Mucosa of descending colon (tissue), 3 donors: Measurements from ENCODE around the gene PHF21A. TPM values are rescaled to one million over a fixed set of nuclear protein-coding genes. Genes with fewer than 3 reads are reported as not detected.
A peak's percentile ranks its signal among the peaks of the same experiment; 100 is the strongest.
"Not testable (repeated sequence)": the region's sequence is repeated elsewhere in the genome, so short reads cannot be mapped to it uniquely, and the experiment has no call there.

Source experiments
- ATAC-seq: fragments of 200-7000 bp; cut with Tn5 transposase; one replicate; pipeline ENCODE4 v1.9.1; 2020; ENCODE audit warnings: mild to moderate bottlenecking, moderate library complexity
- DNase-seq, 3 donors: peaks; one replicate each; pipeline ENCODE4 v3.0.0-alpha.2; 2020
- H3K36me3 ChIP-seq: fragments of 200-600 bp; one replicate; pipeline ENCODE4 v1.8.0; 2021; ENCODE audit warnings: low read depth, mild to moderate bottlenecking
- H3K4me1 ChIP-seq: fragments of 200-600 bp; one replicate; pipeline ENCODE4 v1.8.0; 2021; ENCODE audit warnings: low read depth, mild to moderate bottlenecking
- H3K4me3 ChIP-seq: fragments of 200-600 bp; one replicate; pipeline ENCODE4 v1.8.0; 2021; ENCODE audit warnings: mild to moderate bottlenecking
- H3K9me3 ChIP-seq: fragments of 200-600 bp; one replicate; pipeline ENCODE4 v1.8.0; 2021; ENCODE audit warnings: mild to moderate bottlenecking
- intact Hi-C, 2 donors: fragments of 100-400 bp; cut with DNase I in 1 of 2; cut with micrococcal nuclease in 1 of 2; formaldehyde crosslinking; loops; one replicate each; pipeline versions ENCODE4 v1.11.0 to v1.11.1; 2022; cut with DNase I, micrococcal nuclease
- total RNA-seq, 3 donors: library from RNA; stranded (reverse); fragmentation: NEBNext Ultra II Directional in 2 of 3; extraction: Animal tissue kit (Norgen Biotek cat#: 25700) in 2 of 3; gene quantifications; one replicate each; pipeline versions ENCODE4 v1.2.1 to v1.2.4, GENCODE V29; 2021 to 2023
- TF ChIP-seq, protein P1 (sequence below): fragments of 200-600 bp; IDR thresholded peaks from one replicate; pipeline ENCODE4 v1.8.0; 2022; ENCODE audit warnings: antibody characterized with exemption, mild to moderate bottlenecking
- donor health status: DM: no; HTN: no; CAD: no; lungs with moderate emphysema.
- donor health status: DM: no; HTN: no; CAD: no.
- donor health status: DM: no; HTN: yes; CAD: no.

Gene PHF21A
- total RNA-seq, 3 donors from 2014 or later: 20.3 to 78.1 (median 23.3) TPM

DNA sequence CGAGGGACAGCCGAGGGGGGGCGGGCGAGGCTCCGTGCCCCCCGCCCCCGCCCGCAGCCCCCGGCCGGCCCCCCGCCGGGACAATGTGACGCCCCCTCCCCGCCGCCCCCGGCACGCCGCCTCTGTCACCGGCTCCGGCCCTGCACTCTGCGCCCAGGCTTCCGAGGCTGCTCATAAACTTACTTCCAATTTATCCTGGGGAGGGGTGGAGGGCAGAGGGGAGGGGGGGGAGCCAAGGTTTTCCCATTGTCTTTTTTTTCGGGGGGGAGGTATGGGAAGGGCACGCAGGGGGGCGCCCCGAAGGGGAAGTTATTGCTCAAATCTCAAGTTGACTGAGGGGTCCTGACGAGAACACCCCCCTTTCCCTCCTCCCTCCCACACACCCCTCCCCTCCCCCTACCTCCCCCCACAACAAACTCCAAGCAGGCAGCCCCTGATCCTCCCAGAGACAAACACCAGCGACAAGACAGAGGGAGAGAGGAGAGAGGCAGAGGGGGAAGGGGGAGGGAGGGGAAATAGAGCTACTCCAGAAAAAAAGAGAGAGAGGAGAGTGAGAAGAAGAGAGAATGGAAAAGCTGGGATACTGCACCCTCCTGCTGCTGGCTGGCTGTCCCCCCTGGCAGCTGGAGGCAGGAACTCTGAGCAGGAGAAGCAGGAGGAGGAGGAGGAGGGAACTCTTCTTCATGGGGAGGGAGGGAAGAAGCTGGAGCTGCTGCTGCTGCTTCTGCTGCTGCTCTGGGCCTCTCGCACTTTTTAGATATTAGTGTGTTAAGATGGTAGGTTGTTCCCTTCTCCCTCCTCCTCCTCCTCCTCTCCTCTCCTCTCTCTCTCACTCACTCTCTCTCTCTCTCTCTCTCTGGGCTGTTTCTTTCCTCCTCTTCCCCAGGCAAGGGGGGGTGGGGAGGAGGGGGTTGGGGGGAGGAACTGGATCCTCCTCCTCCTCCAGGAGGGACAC is 631 bp downstream of the PHF21A start:
- H3K4me1 ChIP-seq: no peaks in the 10 kb centered on the region
- H3K9me3 ChIP-seq: no peaks in the 10 kb centered on the region
- peak overlapping the region; percentile 30 for H3K4me3 ChIP-seq
- H3K36me3 ChIP-seq: no peaks in the 10 kb centered on the region
- peak; percentile 63 to 67 (median 64) for DNase-seq
- intact Hi-C loops: no loop called here
- TF ChIP-seq, protein P1, sequence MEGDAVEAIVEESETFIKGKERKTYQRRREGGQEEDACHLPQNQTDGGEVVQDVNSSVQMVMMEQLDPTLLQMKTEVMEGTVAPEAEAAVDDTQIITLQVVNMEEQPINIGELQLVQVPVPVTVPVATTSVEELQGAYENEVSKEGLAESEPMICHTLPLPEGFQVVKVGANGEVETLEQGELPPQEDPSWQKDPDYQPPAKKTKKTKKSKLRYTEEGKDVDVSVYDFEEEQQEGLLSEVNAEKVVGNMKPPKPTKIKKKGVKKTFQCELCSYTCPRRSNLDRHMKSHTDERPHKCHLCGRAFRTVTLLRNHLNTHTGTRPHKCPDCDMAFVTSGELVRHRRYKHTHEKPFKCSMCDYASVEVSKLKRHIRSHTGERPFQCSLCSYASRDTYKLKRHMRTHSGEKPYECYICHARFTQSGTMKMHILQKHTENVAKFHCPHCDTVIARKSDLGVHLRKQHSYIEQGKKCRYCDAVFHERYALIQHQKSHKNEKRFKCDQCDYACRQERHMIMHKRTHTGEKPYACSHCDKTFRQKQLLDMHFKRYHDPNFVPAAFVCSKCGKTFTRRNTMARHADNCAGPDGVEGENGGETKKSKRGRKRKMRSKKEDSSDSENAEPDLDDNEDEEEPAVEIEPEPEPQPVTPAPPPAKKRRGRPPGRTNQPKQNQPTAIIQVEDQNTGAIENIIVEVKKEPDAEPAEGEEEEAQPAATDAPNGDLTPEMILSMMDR: no peak
- peak; percentile 58 for ATAC-seq

DNA sequence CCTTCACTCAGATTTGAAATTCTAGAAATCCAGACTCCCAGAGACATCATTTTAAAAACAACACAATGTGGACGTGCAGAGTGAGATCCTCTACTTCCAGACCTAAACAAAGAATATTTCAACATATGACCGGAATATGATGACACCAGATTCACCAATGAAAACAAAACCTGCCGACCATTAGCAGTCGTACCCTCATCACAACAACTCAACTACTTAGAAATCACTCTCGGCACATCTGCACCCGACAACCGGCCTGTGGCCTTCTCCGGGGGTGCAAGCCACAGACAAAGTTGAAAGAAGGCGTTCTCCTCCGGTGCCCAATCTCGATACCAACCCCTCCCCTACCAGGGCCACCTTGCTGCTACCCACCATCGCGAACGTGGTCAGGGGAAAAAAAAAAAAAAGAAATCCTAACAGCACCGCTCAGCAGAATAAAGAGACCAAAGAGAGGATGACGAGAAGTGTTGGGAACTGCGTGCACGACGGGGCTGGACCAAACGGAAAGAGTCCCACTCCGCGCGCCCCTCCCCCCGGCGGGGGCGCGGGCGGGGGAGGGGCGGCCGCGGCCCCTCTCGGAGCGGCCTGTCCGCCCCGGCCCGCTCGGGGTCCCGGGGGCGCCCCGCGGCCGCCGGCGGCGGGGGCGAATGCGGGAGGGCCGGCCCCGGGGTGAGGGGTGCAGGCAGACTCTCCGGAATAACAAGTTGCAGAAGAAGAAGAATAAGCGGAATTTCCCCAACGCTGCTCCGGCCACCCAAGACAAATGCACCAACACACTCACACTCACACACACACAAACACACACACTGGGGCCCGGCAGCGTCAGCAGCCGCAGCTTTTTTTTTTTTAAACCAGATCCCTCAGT is 1.7 kb downstream of the PHF21A start:
- intact Hi-C loops: no loop called here
- H3K36me3 ChIP-seq: no peaks in the 10 kb centered on the region
- H3K4me3 ChIP-seq: peak overlapping the region; percentile 30
- no peaks in the 10 kb centered on the region for H3K9me3 ChIP-seq
- H3K4me1 ChIP-seq: no peaks in the 10 kb centered on the region
- ATAC-seq (no peak), DNase-seq (peak; percentile 62 to 68 (median 66))
- TF ChIP-seq, protein P1: no peak

DNA sequence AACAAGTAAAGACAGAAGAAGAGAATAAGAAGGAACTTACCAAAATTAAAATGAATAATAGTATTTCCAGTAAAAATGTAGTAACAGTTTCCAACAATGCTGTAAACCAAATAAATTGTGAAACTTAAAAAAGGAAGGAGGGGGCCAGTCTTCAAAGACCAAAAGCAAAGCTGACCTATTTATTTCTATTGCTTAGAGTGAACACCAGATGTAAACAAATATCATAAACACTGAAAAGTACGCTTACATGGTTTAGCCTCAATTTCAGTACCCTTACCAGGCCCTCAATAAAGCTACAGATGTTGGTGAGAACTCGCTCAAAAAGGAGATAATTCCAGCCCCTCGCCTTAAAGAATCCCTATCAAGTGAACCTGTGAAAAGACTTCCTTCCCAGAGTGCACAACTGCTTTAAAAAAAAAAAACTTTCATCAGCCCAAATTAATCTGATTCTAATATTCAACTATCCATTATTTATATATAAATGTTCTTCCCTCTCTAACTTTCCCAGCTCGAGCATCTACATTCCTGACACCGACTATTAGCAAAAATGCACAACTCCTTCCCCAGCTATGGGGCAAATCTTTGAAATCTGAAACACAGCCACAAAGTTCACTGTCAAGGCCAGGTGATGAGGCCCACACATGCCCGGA is 2.4 kb downstream of the PHF21A start:
- DNase-seq: no peak
- no peak overlapping the region for H3K4me3 ChIP-seq
- no peaks in the 10 kb centered on the region for H3K4me1 ChIP-seq
- TF ChIP-seq, protein P1: no peak
- no peaks in the 10 kb centered on the region for H3K36me3 ChIP-seq
- ATAC-seq: no peak
- H3K9me3 ChIP-seq: no peaks in the 10 kb centered on the region
- intact Hi-C loops: no loop called here

DNA sequence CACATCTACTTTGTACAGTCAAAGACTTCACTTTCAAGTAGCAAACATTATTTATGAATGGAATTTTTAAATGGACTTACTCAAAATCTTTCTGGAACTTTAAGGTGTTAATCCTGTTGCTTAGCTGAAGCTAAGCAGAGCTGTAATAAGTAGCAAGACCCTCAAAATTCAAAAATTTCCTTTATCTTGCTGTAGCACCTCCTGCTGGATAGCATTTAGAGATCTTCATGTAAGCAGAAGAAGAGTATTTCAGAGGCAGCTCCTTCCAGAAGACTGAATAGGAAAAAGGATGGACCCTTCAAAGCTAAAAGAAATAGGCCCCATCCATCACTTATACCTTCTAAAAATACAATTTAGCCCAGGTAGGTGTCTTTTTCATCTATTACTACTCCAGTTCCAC is 3.4 kb downstream of the PHF21A start:
- no peak for ATAC-seq
- Histone ChIP-seq H3K4me1 (peaks cover 6% of the 10 kb centered on the region), H3K4me3 (no peak overlapping the region)

DNA sequence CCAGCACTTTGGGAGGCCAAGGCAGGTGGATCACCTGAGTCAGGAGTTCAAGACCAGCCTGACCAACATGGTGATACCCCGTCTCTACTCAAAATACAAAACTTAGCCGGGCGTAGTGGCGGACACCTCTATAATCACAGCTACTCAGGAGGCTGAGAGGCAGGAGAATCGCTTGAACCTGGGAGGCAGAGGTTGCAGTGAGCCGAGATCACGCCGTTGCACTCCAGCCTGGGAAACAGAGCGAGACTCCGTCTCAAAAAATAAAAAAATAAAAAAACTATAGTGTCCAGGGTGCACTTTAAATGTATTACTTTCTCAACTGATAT is 4.6 kb downstream of the PHF21A start:
- H3K9me3 ChIP-seq, DNase-seq, H3K4me3 ChIP-seq, ATAC-seq, intact Hi-C loops, H3K36me3 ChIP-seq, H3K4me1 ChIP-seq: not testable (repeated sequence)

More for the DNA sequence above, 3.4 kb downstream of the PHF21A start:
- TF ChIP-seq, protein P1: no peak
- intact Hi-C loops: no loop called here
- Histone ChIP-seq H3K36me3 (peaks cover 3% of the 10 kb centered on the region), H3K9me3 (no peaks in the 10 kb centered on the region)
- no peak for DNase-seq
